ENCODE results near the gene TRABD. TPM values are rescaled to one million over a fixed set of nuclear protein-coding genes. Genes with fewer than 3 reads are reported as not detected.
A peak's percentile ranks its signal among the peaks of the same experiment; 100 is the strongest.

Gene TRABD
- total and polyA plus RNA-seq, 2 donors (not counting 1 experiment from before 2014, with no cell fraction given), result 11.8 to 17.2 TPM

DNA sequence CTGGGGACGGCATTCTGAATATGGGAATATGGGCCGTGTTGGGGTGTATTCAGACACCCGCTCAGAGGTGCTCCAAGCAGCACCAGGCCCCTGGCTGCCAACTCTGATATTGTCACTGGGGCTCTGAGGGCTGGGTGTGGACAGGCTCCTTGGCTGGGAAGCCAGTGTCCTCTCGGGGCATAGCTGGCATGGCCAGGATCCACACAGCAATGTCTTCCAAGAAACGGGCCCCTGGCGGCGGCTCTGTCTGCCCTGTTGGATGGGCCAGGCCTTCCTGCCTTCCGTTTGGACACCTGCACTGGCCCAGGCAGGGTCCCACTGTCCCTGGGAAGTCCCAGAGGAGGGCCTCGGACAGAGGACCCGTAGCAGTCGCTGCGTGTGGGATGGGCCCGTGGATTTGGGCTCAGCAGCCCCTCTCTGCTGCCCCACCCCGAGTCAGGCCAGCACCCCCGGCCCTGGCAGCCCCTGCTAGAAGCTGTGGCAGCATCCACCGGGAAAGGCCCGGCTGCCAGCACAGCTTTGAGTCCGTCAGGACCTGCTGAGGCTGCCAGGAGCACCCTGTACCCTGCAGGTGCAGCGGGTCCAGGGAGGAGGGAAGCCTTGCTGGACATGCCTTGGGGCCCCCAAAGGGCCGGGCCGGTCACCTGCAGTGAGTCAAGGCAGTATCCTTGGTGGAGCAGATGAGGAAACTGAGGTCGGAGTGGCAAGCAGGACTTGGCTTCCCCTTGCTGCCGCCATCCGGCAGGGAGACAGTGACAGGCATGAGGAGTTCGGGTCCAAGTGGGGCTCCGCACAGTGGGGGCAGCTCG, 11.1 kb upstream of the TRABD start:
- Histone ChIP-seq H4K20me1 (ENCODE audit: control insufficient read depth, extremely low read depth, insufficient read depth, low read length) (no peaks in the 10 kb centered on the region), H3K9ac (ENCODE audit: insufficient read depth, low read length) (no peak overlapping the region), H3K4me2 (ENCODE audit: extremely low read depth, insufficient read depth, low read length) (no peak overlapping the region), H3K4me3 (replicated peaks in 1 of 4; ENCODE audit: control extremely low read depth in 1 of 4, insufficient read depth in 1 of 4, low read depth in 3 of 4, low read length in 4 of 4) (no peak overlapping the region), H3K27ac (ENCODE audit: insufficient read depth, low read length) (no peak overlapping the region), H3K36me3 (ENCODE audit: control insufficient read depth, insufficient read depth, low read length) (no peaks in the 10 kb centered on the region), H3K4me1 (ENCODE audit: control insufficient read depth, extremely low read depth, insufficient read depth, low read length) (no peaks in the 10 kb centered on the region), H3K27me3 (ENCODE audit: control insufficient read depth, insufficient read depth, low read length) (peaks cover 3% of the 10 kb centered on the region), H3K79me2 (ENCODE audit: control insufficient read depth, insufficient read depth, low read length) (no peaks in the 10 kb centered on the region), H3K9me3 (ENCODE audit: control insufficient read depth, insufficient read depth, low read depth, low read length) (no peaks in the 10 kb centered on the region), H2AFZ (ENCODE audit: low read length) (no peak overlapping the region)
- DNase-seq (ENCODE audit: low read depth in 2 of 2), result no peak
- TF ChIP-seq, protein P1, sequence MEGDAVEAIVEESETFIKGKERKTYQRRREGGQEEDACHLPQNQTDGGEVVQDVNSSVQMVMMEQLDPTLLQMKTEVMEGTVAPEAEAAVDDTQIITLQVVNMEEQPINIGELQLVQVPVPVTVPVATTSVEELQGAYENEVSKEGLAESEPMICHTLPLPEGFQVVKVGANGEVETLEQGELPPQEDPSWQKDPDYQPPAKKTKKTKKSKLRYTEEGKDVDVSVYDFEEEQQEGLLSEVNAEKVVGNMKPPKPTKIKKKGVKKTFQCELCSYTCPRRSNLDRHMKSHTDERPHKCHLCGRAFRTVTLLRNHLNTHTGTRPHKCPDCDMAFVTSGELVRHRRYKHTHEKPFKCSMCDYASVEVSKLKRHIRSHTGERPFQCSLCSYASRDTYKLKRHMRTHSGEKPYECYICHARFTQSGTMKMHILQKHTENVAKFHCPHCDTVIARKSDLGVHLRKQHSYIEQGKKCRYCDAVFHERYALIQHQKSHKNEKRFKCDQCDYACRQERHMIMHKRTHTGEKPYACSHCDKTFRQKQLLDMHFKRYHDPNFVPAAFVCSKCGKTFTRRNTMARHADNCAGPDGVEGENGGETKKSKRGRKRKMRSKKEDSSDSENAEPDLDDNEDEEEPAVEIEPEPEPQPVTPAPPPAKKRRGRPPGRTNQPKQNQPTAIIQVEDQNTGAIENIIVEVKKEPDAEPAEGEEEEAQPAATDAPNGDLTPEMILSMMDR (conservative IDR thresholded peaks at IDR 0.05 in 1 of 2, IDR thresholded peaks at IDR 0.05 in 1 of 2; ENCODE audit: low read depth in 1 of 2, low read length in 2 of 2), result no peak
- no peak for TF ChIP-seq EZH2 (IDR thresholded peaks at IDR 0.05; ENCODE audit: low read length, missing control alignments)

DNA sequence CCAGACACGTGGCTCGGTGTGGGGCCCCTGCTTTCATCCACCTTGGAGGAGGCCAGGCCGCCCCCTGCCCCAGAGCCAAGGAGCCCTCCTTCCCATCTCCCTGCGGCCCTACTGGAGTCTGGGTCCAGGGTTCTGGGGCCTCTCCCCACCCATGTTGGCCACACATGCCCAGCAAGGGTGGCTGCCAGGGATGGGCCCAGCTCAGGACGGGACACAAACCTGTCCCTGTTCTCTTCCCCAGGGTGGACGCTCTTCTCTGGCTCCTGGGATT, 10.6 kb upstream of the TRABD start:
- no peak overlapping the region for H3K4me2 ChIP-seq (ENCODE audit: extremely low read depth, insufficient read depth, low read length)
- H3K27me3 ChIP-seq (ENCODE audit: control insufficient read depth, insufficient read depth, low read length), result peaks cover 3% of the 10 kb centered on the region
- H3K9ac ChIP-seq (ENCODE audit: insufficient read depth, low read length), result no peak overlapping the region
- H4K20me1 ChIP-seq (ENCODE audit: control insufficient read depth, extremely low read depth, insufficient read depth, low read length), result no peaks in the 10 kb centered on the region
- no peaks in the 10 kb centered on the region for H3K4me1 ChIP-seq (ENCODE audit: control insufficient read depth, extremely low read depth, insufficient read depth, low read length)
- H2AFZ ChIP-seq (ENCODE audit: low read length), result no peak overlapping the region
- no peaks in the 10 kb centered on the region for H3K79me2 ChIP-seq (ENCODE audit: control insufficient read depth, insufficient read depth, low read length)
- H3K9me3 ChIP-seq (ENCODE audit: control insufficient read depth, insufficient read depth, low read depth, low read length), result no peaks in the 10 kb centered on the region
- H3K36me3 ChIP-seq (ENCODE audit: control insufficient read depth, insufficient read depth, low read length), result no peaks in the 10 kb centered on the region
- no peak overlapping the region for H3K27ac ChIP-seq (ENCODE audit: insufficient read depth, low read length)
- no peak overlapping the region for H3K4me3 ChIP-seq (replicated peaks in 1 of 4; ENCODE audit: control extremely low read depth in 1 of 4, insufficient read depth in 1 of 4, low read depth in 3 of 4, low read length in 4 of 4)
- DNase-seq (ENCODE audit: low read depth in 2 of 2), result no peak
- TF ChIP-seq, protein P1 (conservative IDR thresholded peaks at IDR 0.05 in 1 of 2, IDR thresholded peaks at IDR 0.05 in 1 of 2; ENCODE audit: low read depth in 1 of 2, low read length in 2 of 2), result no peak
- no peak for TF ChIP-seq EZH2 (IDR thresholded peaks at IDR 0.05; ENCODE audit: low read length, missing control alignments)

DNA sequence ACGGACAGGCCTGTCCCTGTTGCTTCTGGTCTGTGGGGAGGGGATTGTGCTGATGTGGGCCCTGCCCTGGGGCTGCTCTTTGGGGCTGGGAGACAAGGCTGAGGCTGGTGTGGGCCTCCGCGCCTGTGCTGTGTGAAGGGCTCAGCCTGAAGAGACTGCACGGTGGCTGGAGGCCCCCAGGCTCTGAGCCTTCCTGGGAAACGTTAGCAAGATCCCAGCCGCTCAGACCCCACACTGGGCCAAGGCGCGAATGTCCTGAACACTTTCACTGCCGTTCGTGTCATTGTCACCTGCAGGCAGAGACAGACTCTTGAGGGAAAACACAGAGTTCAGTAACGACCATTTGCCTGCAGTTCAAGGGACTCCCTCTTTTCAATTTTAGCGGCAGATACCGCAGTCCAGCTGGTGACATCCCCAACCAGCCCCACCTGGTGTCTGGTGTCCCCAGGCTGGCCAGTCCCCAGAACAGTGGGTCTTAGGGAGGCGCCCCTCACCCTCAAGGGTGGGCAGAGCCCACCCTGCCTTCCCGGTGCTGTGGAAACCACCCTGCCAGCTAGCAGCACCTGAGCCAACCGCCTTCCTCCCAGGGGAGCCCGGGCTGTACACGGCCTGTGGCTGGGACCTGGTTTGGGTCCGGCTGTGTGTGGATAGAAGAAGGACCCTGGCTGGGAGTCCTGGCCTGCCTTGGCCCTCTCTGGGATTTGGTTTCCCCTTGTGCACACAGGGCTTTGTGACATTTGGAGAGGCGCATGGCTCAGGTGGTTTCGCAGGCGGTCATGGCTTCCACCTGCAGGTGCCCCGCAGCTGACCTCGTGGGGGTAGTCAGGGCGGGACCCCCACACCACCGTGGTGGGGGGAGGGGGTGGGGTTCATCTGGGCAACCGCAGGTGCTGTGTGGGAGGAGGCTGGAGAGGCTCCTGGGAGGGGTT, 9.5 kb upstream of the TRABD start:
- peaks cover 3% of the 10 kb centered on the region for H3K27me3 ChIP-seq (ENCODE audit: control insufficient read depth, insufficient read depth, low read length)
- no peak overlapping the region for H3K27ac ChIP-seq (ENCODE audit: insufficient read depth, low read length)
- no peak for TF ChIP-seq EZH2 (IDR thresholded peaks at IDR 0.05; ENCODE audit: low read length, missing control alignments)
- TF ChIP-seq, protein P1 (conservative IDR thresholded peaks at IDR 0.05 in 1 of 2, IDR thresholded peaks at IDR 0.05 in 1 of 2; ENCODE audit: low read depth in 1 of 2, low read length in 2 of 2), result no peak
- no peaks in the 10 kb centered on the region for H4K20me1 ChIP-seq (ENCODE audit: control insufficient read depth, extremely low read depth, insufficient read depth, low read length)
- H3K9ac ChIP-seq (ENCODE audit: insufficient read depth, low read length), result peak overlapping the region; percentile 2
- DNase-seq (ENCODE audit: low read depth in 2 of 2), result no peak
- no peaks in the 10 kb centered on the region for H3K4me1 ChIP-seq (ENCODE audit: control insufficient read depth, extremely low read depth, insufficient read depth, low read length)
- H3K36me3 ChIP-seq (ENCODE audit: control insufficient read depth, insufficient read depth, low read length), result no peaks in the 10 kb centered on the region
- no peaks in the 10 kb centered on the region for H3K79me2 ChIP-seq (ENCODE audit: control insufficient read depth, insufficient read depth, low read length)
- no peak overlapping the region for H2AFZ ChIP-seq (ENCODE audit: low read length)
- no peaks in the 10 kb centered on the region for H3K9me3 ChIP-seq (ENCODE audit: control insufficient read depth, insufficient read depth, low read depth, low read length)
- H3K4me2 ChIP-seq (ENCODE audit: extremely low read depth, insufficient read depth, low read length), result no peak overlapping the region
- no peak overlapping the region for H3K4me3 ChIP-seq (replicated peaks in 1 of 4; ENCODE audit: control extremely low read depth in 1 of 4, insufficient read depth in 1 of 4, low read depth in 3 of 4, low read length in 4 of 4)

Measured in fibroblast of lung (primary cell).